ENCODE results near the gene FGD5. TPM values are rescaled to one million over a fixed set of nuclear protein-coding genes. Genes with fewer than 3 reads are reported as not detected.

FGD5 gene
- total and polyA plus RNA-seq, 2 experiments from 2014 or later: 7.4 to 12.2 TPM

DNA sequence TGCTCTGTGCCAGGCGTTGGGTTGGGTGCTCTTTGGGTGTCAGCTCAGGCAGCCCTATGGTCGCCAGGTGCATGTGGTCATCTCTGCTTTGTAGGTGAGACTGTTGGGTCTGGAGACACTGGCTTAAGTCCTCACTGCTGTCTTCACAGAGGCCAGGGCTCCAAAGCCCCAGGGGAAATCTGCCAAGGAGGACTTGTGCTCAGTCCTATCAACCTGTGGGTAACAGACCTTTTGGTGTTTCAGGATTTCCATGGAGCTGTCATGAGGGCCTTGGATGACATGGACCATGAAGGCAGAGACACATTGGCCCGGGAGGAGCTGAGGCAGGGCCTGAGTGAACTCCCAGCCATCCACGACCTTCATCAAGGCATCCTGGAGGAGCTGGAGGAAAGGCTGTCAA, 78.5 kb downstream of the FGD5 start:
- Histone ChIP-seq H3K9me2 (ENCODE audit: insufficient read depth) (no peaks in the 10 kb centered on the region), H3K27ac (ENCODE audit: low read depth) (no peak overlapping the region), H3K36me3 (ENCODE audit: insufficient read depth) (no peaks in the 10 kb centered on the region), H3K4me3 (no peak overlapping the region), H4K20me1 (replicated peaks; ENCODE audit: insufficient read depth) (no peaks in the 10 kb centered on the region; the same call in 1 of the 2 replicates), H2AFZ (no peak overlapping the region), H3K4me2 (no peak overlapping the region), H3K79me2 (replicated peaks; ENCODE audit: insufficient read depth) (no peaks in the 10 kb centered on the region), H3K4me1 (ENCODE audit: insufficient read depth) (peaks cover 18% of the 10 kb centered on the region; the same call in 1 of the 2 replicates), H3K27me3 (ENCODE audit: insufficient read depth) (no peaks in the 10 kb centered on the region), H3F3A (replicated peaks; ENCODE audit: low read depth) (no peaks in the 10 kb centered on the region)
- ATAC-seq (no peak), DNase-seq (ENCODE audit: low spot score) (no peak)
- no peak overlapping the region for H3K4me3 Mint-ChIP-seq
- H3K36me3 Mint-ChIP-seq (ENCODE audit: low read depth): no peaks in the 10 kb centered on the region; the same call in 2 of the 3 replicates
- TF ChIP-seq ZNF114 (CRISPR knock-in tag; IDR thresholded peaks at IDR 0.05) (no peak), ZNF331 (CRISPR knock-in tag; IDR thresholded peaks at IDR 0.05; ENCODE audit: low read depth) (no peak), JUNB (IDR thresholded peaks at IDR 0.05; ENCODE audit: unreplicated experiment) (no peak), POLR2AphosphoS5 (IDR thresholded peaks at IDR 0.05; ENCODE audit: low read depth) (no peak), CREB1 (CRISPR knock-in tag; IDR thresholded peaks at IDR 0.05; ENCODE audit: low read depth) (no peak), EZH2phosphoT487 (IDR thresholded peaks at IDR 0.05; ENCODE audit: unreplicated experiment) (no peak), STAT1 (IDR thresholded peaks at IDR 0.05; ENCODE audit: unreplicated experiment) (no peak), NANOG (IDR thresholded peaks at IDR 0.05; ENCODE audit: borderline replicate concordance) (no peak)
- TF ChIP-seq, protein P1, sequence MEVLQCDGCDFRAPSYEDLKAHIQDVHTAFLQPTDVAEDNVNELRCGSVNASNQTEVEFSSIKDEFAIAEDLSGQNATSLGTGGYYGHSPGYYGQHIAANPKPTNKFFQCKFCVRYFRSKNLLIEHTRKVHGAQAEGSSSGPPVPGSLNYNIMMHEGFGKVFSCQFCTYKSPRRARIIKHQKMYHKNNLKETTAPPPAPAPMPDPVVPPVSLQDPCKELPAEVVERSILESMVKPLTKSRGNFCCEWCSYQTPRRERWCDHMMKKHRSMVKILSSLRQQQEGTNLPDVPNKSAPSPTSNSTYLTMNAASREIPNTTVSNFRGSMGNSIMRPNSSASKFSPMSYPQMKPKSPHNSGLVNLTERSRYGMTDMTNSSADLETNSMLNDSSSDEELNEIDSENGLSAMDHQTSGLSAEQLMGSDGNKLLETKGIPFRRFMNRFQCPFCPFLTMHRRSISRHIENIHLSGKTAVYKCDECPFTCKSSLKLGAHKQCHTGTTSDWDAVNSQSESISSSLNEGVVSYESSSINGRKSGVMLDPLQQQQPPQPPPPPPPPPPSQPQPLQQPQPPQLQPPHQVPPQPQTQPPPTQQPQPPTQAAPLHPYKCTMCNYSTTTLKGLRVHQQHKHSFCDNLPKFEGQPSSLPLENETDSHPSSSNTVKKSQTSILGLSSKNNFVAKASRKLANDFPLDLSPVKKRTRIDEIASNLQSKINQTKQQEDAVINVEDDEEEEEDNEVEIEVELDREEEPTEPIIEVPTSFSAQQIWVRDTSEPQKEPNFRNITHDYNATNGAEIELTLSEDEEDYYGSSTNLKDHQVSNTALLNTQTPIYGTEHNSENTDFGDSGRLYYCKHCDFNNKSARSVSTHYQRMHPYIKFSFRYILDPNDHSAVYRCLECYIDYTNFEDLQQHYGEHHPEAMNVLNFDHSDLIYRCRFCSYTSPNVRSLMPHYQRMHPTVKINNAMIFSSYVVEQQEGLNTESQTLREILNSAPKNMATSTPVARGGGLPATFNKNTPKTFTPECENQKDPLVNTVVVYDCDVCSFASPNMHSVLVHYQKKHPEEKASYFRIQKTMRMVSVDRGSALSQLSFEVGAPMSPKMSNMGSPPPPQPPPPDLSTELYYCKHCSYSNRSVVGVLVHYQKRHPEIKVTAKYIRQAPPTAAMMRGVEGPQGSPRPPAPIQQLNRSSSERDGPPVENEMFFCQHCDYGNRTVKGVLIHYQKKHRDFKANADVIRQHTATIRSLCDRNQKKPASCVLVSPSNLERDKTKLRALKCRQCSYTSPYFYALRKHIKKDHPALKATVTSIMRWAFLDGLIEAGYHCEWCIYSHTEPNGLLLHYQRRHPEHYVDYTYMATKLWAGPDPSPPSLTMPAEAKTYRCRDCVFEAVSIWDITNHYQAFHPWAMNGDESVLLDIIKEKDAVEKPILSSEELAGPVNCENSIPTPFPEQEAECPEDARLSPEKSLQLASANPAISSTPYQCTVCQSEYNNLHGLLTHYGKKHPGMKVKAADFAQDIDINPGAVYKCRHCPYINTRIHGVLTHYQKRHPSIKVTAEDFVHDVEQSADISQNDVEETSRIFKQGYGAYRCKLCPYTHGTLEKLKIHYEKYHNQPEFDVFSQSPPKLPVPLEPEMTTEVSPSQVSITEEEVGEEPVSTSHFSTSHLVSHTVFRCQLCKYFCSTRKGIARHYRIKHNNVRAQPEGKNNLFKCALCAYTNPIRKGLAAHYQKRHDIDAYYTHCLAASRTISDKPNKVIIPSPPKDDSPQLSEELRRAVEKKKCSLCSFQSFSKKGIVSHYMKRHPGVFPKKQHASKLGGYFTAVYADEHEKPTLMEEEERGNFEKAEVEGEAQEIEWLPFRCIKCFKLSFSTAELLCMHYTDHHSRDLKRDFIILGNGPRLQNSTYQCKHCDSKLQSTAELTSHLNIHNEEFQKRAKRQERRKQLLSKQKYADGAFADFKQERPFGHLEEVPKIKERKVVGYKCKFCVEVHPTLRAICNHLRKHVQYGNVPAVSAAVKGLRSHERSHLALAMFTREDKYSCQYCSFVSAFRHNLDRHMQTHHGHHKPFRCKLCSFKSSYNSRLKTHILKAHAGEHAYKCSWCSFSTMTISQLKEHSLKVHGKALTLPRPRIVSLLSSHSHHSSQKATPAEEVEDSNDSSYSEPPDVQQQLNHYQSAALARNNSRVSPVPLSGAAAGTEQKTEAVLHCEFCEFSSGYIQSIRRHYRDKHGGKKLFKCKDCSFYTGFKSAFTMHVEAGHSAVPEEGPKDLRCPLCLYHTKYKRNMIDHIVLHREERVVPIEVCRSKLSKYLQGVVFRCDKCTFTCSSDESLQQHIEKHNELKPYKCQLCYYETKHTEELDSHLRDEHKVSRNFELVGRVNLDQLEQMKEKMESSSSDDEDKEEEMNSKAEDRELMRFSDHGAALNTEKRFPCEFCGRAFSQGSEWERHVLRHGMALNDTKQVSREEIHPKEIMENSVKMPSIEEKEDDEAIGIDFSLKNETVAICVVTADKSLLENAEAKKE (CRISPR knock-in tag; IDR thresholded peaks at IDR 0.05): no peak
- TF ChIP-seq, protein P2, sequence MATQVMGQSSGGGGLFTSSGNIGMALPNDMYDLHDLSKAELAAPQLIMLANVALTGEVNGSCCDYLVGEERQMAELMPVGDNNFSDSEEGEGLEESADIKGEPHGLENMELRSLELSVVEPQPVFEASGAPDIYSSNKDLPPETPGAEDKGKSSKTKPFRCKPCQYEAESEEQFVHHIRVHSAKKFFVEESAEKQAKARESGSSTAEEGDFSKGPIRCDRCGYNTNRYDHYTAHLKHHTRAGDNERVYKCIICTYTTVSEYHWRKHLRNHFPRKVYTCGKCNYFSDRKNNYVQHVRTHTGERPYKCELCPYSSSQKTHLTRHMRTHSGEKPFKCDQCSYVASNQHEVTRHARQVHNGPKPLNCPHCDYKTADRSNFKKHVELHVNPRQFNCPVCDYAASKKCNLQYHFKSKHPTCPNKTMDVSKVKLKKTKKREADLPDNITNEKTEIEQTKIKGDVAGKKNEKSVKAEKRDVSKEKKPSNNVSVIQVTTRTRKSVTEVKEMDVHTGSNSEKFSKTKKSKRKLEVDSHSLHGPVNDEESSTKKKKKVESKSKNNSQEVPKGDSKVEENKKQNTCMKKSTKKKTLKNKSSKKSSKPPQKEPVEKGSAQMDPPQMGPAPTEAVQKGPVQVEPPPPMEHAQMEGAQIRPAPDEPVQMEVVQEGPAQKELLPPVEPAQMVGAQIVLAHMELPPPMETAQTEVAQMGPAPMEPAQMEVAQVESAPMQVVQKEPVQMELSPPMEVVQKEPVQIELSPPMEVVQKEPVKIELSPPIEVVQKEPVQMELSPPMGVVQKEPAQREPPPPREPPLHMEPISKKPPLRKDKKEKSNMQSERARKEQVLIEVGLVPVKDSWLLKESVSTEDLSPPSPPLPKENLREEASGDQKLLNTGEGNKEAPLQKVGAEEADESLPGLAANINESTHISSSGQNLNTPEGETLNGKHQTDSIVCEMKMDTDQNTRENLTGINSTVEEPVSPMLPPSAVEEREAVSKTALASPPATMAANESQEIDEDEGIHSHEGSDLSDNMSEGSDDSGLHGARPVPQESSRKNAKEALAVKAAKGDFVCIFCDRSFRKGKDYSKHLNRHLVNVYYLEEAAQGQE (IDR thresholded peaks at IDR 0.05; ENCODE audit: unreplicated experiment): no peak
- TF ChIP-seq, protein P3, sequence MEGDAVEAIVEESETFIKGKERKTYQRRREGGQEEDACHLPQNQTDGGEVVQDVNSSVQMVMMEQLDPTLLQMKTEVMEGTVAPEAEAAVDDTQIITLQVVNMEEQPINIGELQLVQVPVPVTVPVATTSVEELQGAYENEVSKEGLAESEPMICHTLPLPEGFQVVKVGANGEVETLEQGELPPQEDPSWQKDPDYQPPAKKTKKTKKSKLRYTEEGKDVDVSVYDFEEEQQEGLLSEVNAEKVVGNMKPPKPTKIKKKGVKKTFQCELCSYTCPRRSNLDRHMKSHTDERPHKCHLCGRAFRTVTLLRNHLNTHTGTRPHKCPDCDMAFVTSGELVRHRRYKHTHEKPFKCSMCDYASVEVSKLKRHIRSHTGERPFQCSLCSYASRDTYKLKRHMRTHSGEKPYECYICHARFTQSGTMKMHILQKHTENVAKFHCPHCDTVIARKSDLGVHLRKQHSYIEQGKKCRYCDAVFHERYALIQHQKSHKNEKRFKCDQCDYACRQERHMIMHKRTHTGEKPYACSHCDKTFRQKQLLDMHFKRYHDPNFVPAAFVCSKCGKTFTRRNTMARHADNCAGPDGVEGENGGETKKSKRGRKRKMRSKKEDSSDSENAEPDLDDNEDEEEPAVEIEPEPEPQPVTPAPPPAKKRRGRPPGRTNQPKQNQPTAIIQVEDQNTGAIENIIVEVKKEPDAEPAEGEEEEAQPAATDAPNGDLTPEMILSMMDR (conservative IDR thresholded peaks at IDR 0.05; ENCODE audit: low read depth in 2 of 2): no peak
- TF ChIP-seq, protein P4, sequence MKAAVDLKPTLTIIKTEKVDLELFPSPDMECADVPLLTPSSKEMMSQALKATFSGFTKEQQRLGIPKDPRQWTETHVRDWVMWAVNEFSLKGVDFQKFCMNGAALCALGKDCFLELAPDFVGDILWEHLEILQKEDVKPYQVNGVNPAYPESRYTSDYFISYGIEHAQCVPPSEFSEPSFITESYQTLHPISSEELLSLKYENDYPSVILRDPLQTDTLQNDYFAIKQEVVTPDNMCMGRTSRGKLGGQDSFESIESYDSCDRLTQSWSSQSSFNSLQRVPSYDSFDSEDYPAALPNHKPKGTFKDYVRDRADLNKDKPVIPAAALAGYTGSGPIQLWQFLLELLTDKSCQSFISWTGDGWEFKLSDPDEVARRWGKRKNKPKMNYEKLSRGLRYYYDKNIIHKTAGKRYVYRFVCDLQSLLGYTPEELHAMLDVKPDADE (IDR thresholded peaks at IDR 0.05): no peak
- H3K9me3 Mint-ChIP-seq: no peaks in the 10 kb centered on the region
- H3K4me1 Mint-ChIP-seq: peaks cover 26% of the 10 kb centered on the region
- H3K27ac Mint-ChIP-seq: no peak overlapping the region
- peaks cover 3% of the 10 kb centered on the region for H3K27me3 Mint-ChIP-seq (ENCODE audit: insufficient read depth, low read depth, poor library complexity)
